OCI-LY7 (cell line): ENCODE measurements around the gene RIC1.

Experiments
- CTCF ChIP-seq: fragments of 200-600 bp; sonication (generic); conservative IDR thresholded peaks from 2 replicates; pipeline ENCODE4 v1.5.1; 2014; ENCODE audit warnings: mild to moderate bottlenecking, antibody characterized with exemption, low read length, moderate library complexity, mixed read lengths
- EZH2phosphoT487 ChIP-seq: fragments of 200-600 bp; sonication (generic); IDR thresholded peaks from 2 replicates; pipeline ENCODE4 v1.6.1; 2018; ENCODE audit warnings: low read depth, borderline replicate concordance, mild to moderate bottlenecking, mixed run types, antibody characterized with exemption, low read length, moderate library complexity, mixed read lengths

GRCh38 chr9:5787759-5788302 lies 158.9 kb downstream of the RIC1 start:
- TF ChIP-seq CTCF (no peak), EZH2phosphoT487 (no peak)
